Measurements from ENCODE around the gene DIAPH2. TPM values are rescaled to one million over a fixed set of nuclear protein-coding genes. Genes with fewer than 3 reads are reported as not detected.

Gene DIAPH2
- total RNA-seq, 1 experiment from 2014 or later, result 15.9 TPM

DNA sequence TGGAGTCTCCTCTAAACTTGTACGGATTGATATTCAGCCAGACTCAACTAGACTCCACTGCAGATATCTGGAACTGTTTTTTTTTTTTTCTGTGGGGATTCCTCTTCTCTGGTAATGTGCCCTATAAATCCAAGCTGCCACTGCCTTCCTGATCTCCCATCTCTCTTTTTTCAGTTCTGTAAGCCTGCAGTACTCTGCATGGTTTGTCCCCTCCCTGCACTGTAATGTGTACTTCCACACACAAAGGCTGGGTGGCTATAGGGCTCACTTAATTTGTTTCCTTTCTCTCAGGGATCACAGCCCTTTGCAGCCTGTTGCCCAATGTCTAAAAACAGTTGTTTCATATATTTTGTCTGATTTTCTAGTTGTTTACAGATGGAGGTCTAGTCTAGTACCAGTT, 114.3 kb downstream of the DIAPH2 start:
- ChIA-PET CTCF (no interaction called here), POLR2A (no interaction called here)
- Mint-ChIP-seq H3K27me3 (ENCODE audit: low read depth) (no peaks in the 10 kb centered on the region), H3K27ac (no peak overlapping the region), H3K36me3 (no peaks in the 10 kb centered on the region), H3K4me1 (no peaks in the 10 kb centered on the region), H3K4me3 (no peak overlapping the region), H3K9me3 (no peaks in the 10 kb centered on the region)
- no peak for ATAC-seq
- TF ChIP-seq ZNF138 (CRISPR knock-in tag; conservative IDR thresholded peaks at IDR 0.05) (no peak), CBFB (CRISPR knock-in tag; IDR thresholded peaks at IDR 0.05; ENCODE audit: low read depth) (no peak), GRHL2 (CRISPR knock-in tag; IDR thresholded peaks at IDR 0.05; ENCODE audit: insufficient replicate concordance, severe bottlenecking) (no peak), ZNF532 (CRISPR knock-in tag; IDR thresholded peaks at IDR 0.05; ENCODE audit: borderline replicate concordance) (no peak), ELF4 (CRISPR knock-in tag; IDR thresholded peaks at IDR 0.05; ENCODE audit: low read depth) (no peak), HMGA2 (CRISPR knock-in tag; IDR thresholded peaks at IDR 0.05) (no peak), ZMAT4 (CRISPR knock-in tag; IDR thresholded peaks at IDR 0.05) (no peak), NR1H2 (CRISPR knock-in tag; IDR thresholded peaks at IDR 0.05) (no peak), ZBTB43 (CRISPR knock-in tag; IDR thresholded peaks at IDR 0.05) (no peak), PRRX2 (CRISPR knock-in tag; IDR thresholded peaks at IDR 0.05) (no peak), E2F5 (CRISPR knock-in tag; IDR thresholded peaks at IDR 0.05) (no peak), ZNF121 (CRISPR knock-in tag; IDR thresholded peaks at IDR 0.05) (no peak), E2F1 (CRISPR knock-in tag; IDR thresholded peaks at IDR 0.05) (no peak)
- TF ChIP-seq, protein P1, sequence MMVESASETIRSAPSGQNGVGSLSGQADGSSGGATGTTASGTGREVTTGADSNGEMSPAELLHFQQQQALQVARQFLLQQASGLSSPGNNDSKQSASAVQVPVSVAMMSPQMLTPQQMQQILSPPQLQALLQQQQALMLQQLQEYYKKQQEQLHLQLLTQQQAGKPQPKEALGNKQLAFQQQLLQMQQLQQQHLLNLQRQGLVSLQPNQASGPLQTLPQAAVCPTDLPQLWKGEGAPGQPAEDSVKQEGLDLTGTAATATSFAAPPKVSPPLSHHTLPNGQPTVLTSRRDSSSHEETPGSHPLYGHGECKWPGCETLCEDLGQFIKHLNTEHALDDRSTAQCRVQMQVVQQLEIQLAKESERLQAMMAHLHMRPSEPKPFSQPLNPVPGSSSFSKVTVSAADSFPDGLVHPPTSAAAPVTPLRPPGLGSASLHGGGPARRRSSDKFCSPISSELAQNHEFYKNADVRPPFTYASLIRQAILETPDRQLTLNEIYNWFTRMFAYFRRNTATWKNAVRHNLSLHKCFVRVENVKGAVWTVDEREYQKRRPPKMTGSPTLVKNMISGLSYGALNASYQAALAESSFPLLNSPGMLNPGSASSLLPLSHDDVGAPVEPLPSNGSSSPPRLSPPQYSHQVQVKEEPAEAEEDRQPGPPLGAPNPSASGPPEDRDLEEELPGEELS (CRISPR knock-in tag; IDR thresholded peaks at IDR 0.05), result no peak
- TF ChIP-seq, protein P2, sequence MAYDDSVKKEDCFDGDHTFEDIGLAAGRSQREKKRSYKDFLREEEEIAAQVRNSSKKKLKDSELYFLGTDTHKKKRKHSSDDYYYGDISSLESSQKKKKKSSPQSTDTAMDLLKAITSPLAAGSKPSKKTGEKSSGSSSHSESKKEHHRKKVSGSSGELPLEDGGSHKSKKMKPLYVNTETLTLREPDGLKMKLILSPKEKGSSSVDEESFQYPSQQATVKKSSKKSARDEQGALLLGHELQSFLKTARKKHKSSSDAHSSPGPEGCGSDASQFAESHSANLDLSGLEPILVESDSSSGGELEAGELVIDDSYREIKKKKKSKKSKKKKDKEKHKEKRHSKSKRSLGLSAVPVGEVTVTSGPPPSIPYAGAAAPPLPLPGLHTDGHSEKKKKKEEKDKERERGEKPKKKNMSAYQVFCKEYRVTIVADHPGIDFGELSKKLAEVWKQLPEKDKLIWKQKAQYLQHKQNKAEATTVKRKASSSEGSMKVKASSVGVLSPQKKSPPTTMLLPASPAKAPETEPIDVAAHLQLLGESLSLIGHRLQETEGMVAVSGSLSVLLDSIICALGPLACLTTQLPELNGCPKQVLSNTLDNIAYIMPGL (CRISPR knock-in tag; IDR thresholded peaks at IDR 0.05), result no peak
- TF ChIP-seq, protein P3, sequence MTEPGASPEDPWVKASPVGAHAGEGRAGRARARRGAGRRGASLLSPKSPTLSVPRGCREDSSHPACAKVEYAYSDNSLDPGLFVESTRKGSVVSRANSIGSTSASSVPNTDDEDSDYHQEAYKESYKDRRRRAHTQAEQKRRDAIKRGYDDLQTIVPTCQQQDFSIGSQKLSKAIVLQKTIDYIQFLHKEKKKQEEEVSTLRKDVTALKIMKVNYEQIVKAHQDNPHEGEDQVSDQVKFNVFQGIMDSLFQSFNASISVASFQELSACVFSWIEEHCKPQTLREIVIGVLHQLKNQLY (CRISPR knock-in tag; IDR thresholded peaks at IDR 0.05), result no peak
- TF ChIP-seq, protein P4, sequence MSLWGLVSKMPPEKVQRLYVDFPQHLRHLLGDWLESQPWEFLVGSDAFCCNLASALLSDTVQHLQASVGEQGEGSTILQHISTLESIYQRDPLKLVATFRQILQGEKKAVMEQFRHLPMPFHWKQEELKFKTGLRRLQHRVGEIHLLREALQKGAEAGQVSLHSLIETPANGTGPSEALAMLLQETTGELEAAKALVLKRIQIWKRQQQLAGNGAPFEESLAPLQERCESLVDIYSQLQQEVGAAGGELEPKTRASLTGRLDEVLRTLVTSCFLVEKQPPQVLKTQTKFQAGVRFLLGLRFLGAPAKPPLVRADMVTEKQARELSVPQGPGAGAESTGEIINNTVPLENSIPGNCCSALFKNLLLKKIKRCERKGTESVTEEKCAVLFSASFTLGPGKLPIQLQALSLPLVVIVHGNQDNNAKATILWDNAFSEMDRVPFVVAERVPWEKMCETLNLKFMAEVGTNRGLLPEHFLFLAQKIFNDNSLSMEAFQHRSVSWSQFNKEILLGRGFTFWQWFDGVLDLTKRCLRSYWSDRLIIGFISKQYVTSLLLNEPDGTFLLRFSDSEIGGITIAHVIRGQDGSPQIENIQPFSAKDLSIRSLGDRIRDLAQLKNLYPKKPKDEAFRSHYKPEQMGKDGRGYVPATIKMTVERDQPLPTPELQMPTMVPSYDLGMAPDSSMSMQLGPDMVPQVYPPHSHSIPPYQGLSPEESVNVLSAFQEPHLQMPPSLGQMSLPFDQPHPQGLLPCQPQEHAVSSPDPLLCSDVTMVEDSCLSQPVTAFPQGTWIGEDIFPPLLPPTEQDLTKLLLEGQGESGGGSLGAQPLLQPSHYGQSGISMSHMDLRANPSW (CRISPR knock-in tag; conservative IDR thresholded peaks at IDR 0.05; ENCODE audit: low read depth), result no peak
- DNase-seq (ENCODE audit: low spot score), result no peak
